Dermis blood vessel endothelial cell (primary cell): ENCODE measurements around the gene CNTD1. TPM values are rescaled to one million over a fixed set of nuclear protein-coding genes. Genes with fewer than 3 reads are reported as not detected.
A peak's percentile ranks its signal among the peaks of the same experiment; 100 is the strongest.

Experiments used
- DNase-seq: peaks from one replicate; pipeline ENCODE4 v3.0.0; 2010
- total RNA-seq: library from RNA; depleted of rRNA; stranded (reverse); fragments of >200 nt; gene quantifications from 2 replicates; pipeline ENCODE4 v1.2.3, GENCODE V29; 2014

Gene CNTD1
- total RNA-seq, 1 donor from 2014 or later: 0.34 TPM

- DNase-seq: peak; percentile 59
Measured at GRCh38 chr17:42779936-42780850, 18.5 kb upstream of the CNTD1 start, which contains the start of gene WNK4. Gene WNK4 (plus strand): TSS chr17:42780610. CDS start chr17:42780699, 89 bp downstream.

GRCh38 chr17:42780851-42781638 lies 17.6 kb upstream of the CNTD1 start:
- peak; percentile 39 for DNase-seq

- peak; percentile 5 for DNase-seq
Measured at GRCh38 chr17:42781639-42782165, 17.0 kb upstream of the CNTD1 start.

GRCh38 chr17:42782166-42783061 lies 16.2 kb upstream of the CNTD1 start:
- peak; percentile 13 for DNase-seq

GRCh38 chr17:42783062-42783790 lies 15.4 kb upstream of the CNTD1 start:
- peak; percentile 69 for DNase-seq

GRCh38 chr17:42783791-42784138 lies 14.9 kb upstream of the CNTD1 start:
- peak; percentile 11 for DNase-seq

- peak; percentile 31 for DNase-seq
Measured at GRCh38 chr17:42784409-42784808, 14.3 kb upstream of the CNTD1 start.

GRCh38 chr17:42784811-42785592 lies 13.7 kb upstream of the CNTD1 start:
- no peak for DNase-seq

GRCh38 chr17:42787266-42787665 lies 11.4 kb upstream of the CNTD1 start:
- no peak for DNase-seq

- DNase-seq: no peak
Measured at GRCh38 chr17:42791948-42792347, 6.7 kb upstream of the CNTD1 start.

- no peak for DNase-seq
Measured at GRCh38 chr17:42792545-42792944, 6.1 kb upstream of the CNTD1 start.

GRCh38 chr17:42795061-42795460 lies 3.6 kb upstream of the CNTD1 start:
- no peak for DNase-seq

- DNase-seq: no peak
Measured at GRCh38 chr17:42795465-42795864, 3.2 kb upstream of the CNTD1 start.

- no peak for DNase-seq
Measured at GRCh38 chr17:42796066-42796758, 2.4 kb upstream of the CNTD1 start.

GRCh38 chr17:42797067-42798007 lies 1.3 kb upstream of the CNTD1 start:
- peak; percentile 19 for DNase-seq

- no peak for DNase-seq
Measured at GRCh38 chr17:42798011-42798382, 664 bp upstream of the CNTD1 start.

- peak; percentile 5 for DNase-seq
Measured at GRCh38 chr17:42803074-42803883, 4.6 kb downstream of the CNTD1 start.

GRCh38 chr17:42804918-42805367 lies 6.3 kb downstream of the CNTD1 start:
- DNase-seq: no peak
